GM23338 (cell line): ENCODE data around the gene DGCR8. TPM values are rescaled to one million over a fixed set of nuclear protein-coding genes. Genes with fewer than 3 reads are reported as not detected.

ENCODE experiments used
- ATAC-seq: fragments of 200-7000 bp; cut with Tn5 transposase; 3 replicates; pipeline ENCODE4 v1.9.1; 2020
- DNase-seq: peaks from one replicate; pipeline ENCODE4 v3.0.0-alpha.2; 2015; ENCODE audit warnings: low spot score
- H2AFZ ChIP-seq: fragments of 200-600 bp; sonication (generic); 2 replicates; pipeline ENCODE4 v1.8.0; 2016; ENCODE audit warnings: antibody characterized with exemption, mild to moderate bottlenecking, moderate library complexity
- H3F3A ChIP-seq: fragments of 200-600 bp; sonication (generic); replicated peaks from 2 replicates; pipeline ENCODE4 v1.8.0; 2017; ENCODE audit warnings: antibody characterized with exemption, mixed run types, low read depth
- H3K27ac ChIP-seq: fragments of 200-600 bp; sonication (generic); 2 replicates; pipeline ENCODE4 v1.6.1; 2016; ENCODE audit warnings: low read depth
- H3K27me3 ChIP-seq: fragments of 200-600 bp; sonication (generic); 2 replicates; pipeline ENCODE4 v1.8.0; 2016; ENCODE audit warnings: mild to moderate bottlenecking, mixed run types, moderate library complexity; ENCODE audit not compliant: insufficient read depth
- H3K36me3 ChIP-seq: fragments of 200-600 bp; sonication (generic); 2 replicates; pipeline ENCODE4 v1.8.0; 2016; ENCODE audit warnings: mild to moderate bottlenecking; ENCODE audit not compliant: insufficient read depth
- H3K4me1 ChIP-seq: fragments of 200-600 bp; sonication (generic); 2 replicates; pipeline ENCODE4 v1.8.0; 2016; ENCODE audit warnings: mild to moderate bottlenecking, moderate library complexity; ENCODE audit not compliant: insufficient read depth
- H3K4me2 ChIP-seq: fragments of 200-600 bp; sonication (generic); 2 replicates; pipeline ENCODE4 v1.7.1; 2017; ENCODE audit warnings: mixed run types
- H3K4me3 ChIP-seq: fragments of 200-600 bp; sonication (generic); 2 replicates; pipeline ENCODE4 v1.6.1; 2016; ENCODE audit warnings: mixed run types
- H3K79me2 ChIP-seq: fragments of 200-600 bp; sonication (generic); replicated peaks from 2 replicates; pipeline ENCODE4 v1.8.0; 2017; ENCODE audit warnings: mild to moderate bottlenecking; ENCODE audit not compliant: insufficient read depth
- H3K9me2 ChIP-seq: fragments of 200-600 bp; sonication (generic); 2 replicates; pipeline ENCODE4 v1.8.0; 2017; ENCODE audit not compliant: insufficient read depth
- H4K20me1 ChIP-seq: fragments of 200-600 bp; sonication (generic); replicated peaks from 2 replicates; pipeline ENCODE4 v1.8.0; 2017; ENCODE audit warnings: mild to moderate bottlenecking; ENCODE audit not compliant: insufficient read depth
- H3K27ac Mint-ChIP-seq: 2 replicates; pipeline ENCODE4 v1.8.0; 2020; ENCODE audit warnings: inconsistent platforms, mild to moderate bottlenecking, moderate library complexity, mixed read lengths
- H3K27me3 Mint-ChIP-seq: 3 replicates; pipeline ENCODE4 v1.8.0; 2022; ENCODE audit warnings: low read depth, mild to moderate bottlenecking, moderate library complexity, mixed read lengths, inconsistent platforms; ENCODE audit not compliant: insufficient read depth, poor library complexity
- H3K36me3 Mint-ChIP-seq: 3 replicates; pipeline ENCODE4 v1.8.0; 2021; ENCODE audit warnings: low read depth, mild to moderate bottlenecking, inconsistent platforms, moderate library complexity, mixed read lengths
- H3K4me1 Mint-ChIP-seq: 3 replicates; pipeline ENCODE4 v1.8.0; 2020; ENCODE audit warnings: mild to moderate bottlenecking, inconsistent platforms, mixed read lengths
- H3K4me3 Mint-ChIP-seq: 3 replicates; pipeline ENCODE4 v1.8.0; 2021; ENCODE audit warnings: moderate library complexity, mild to moderate bottlenecking, inconsistent platforms, mixed read lengths
- H3K9me3 Mint-ChIP-seq: 3 replicates; pipeline ENCODE4 v1.8.0; 2020; ENCODE audit warnings: moderate library complexity, mild to moderate bottlenecking, inconsistent platforms, mixed read lengths
- CREB1 ChIP-seq: fragments of 250-450 bp; sonication (Bioruptor Pico); IDR thresholded peaks from 2 replicates; pipeline ENCODE4 v1.5.0; 2020; ENCODE audit warnings: low read depth, mild to moderate bottlenecking, moderate library complexity
- EZH2 ChIP-seq: fragments of 200-600 bp; sonication (generic); IDR thresholded peaks from one replicate; pipeline ENCODE4 v1.8.0; 2017; ENCODE audit warnings: antibody characterized with exemption, mild to moderate bottlenecking, low read depth; ENCODE audit not compliant: unreplicated experiment
- EZH2phosphoT487 ChIP-seq: fragments of 200-600 bp; sonication (generic); IDR thresholded peaks from one replicate; pipeline ENCODE4 v1.8.1; 2018; ENCODE audit warnings: antibody characterized with exemption; ENCODE audit not compliant: unreplicated experiment
- JUNB ChIP-seq: IDR thresholded peaks from one replicate; pipeline ENCODE4 v1.6.1; 2016; ENCODE audit warnings: antibody characterized with exemption; ENCODE audit not compliant: unreplicated experiment
- NANOG ChIP-seq: IDR thresholded peaks from 2 replicates; pipeline ENCODE4 v1.6.1; 2016; ENCODE audit warnings: antibody characterized with exemption, borderline replicate concordance
- POLR2AphosphoS5 ChIP-seq: IDR thresholded peaks from 2 replicates; pipeline ENCODE4 v1.6.1; 2016; ENCODE audit warnings: antibody characterized with exemption, low read depth
- STAT1 ChIP-seq: IDR thresholded peaks from one replicate; pipeline ENCODE4 v1.6.1; 2016; ENCODE audit warnings: antibody characterized with exemption; ENCODE audit not compliant: unreplicated experiment
- ZNF114 ChIP-seq: fragments of 250-450 bp; sonication (Bioruptor Pico); IDR thresholded peaks from 2 replicates; pipeline ENCODE4 v1.5.0; 2020; ENCODE audit warnings: mild to moderate bottlenecking, moderate library complexity
- ZNF331 ChIP-seq: fragments of 250-450 bp; sonication (Bioruptor Pico); IDR thresholded peaks from 2 replicates; pipeline ENCODE4 v1.5.0; 2020; ENCODE audit warnings: low read depth, mild to moderate bottlenecking, moderate library complexity
- polyA plus RNA-seq: library from polyadenylated mRNA; unstranded; fragments of >200 nt; fragmentation: Nextera tagmentation; extraction: Ambion mirVana; gene quantifications from 2 replicates; pipeline ENCODE4 v1.2.1, GENCODE V29; 2016
- total RNA-seq: library from RNA; depleted of rRNA; stranded (reverse); fragments of >200 nt; shearing (Covaris generic); gene quantifications from 2 replicates; pipeline ENCODE4 v1.2.3, GENCODE V29; 2014
- TF ChIP-seq, protein P1 (sequence below): fragments of 250-450 bp; sonication (Bioruptor Pico); IDR thresholded peaks from 2 replicates; pipeline ENCODE4 v1.5.0; 2020; ENCODE audit warnings: mild to moderate bottlenecking, moderate library complexity
- TF ChIP-seq, protein P2 (sequence below): IDR thresholded peaks from one replicate; pipeline ENCODE4 v1.6.1; 2018; ENCODE audit warnings: antibody characterized with exemption; ENCODE audit not compliant: unreplicated experiment
- TF ChIP-seq, protein P3 (sequence below): IDR thresholded peaks from 2 replicates; pipeline ENCODE4 v1.6.1; 2016; ENCODE audit warnings: antibody characterized with exemption

Gene DGCR8
- total and polyA plus RNA-seq, 2 experiments from 2014 or later: 12.2 to 48.9 TPM

DNA sequence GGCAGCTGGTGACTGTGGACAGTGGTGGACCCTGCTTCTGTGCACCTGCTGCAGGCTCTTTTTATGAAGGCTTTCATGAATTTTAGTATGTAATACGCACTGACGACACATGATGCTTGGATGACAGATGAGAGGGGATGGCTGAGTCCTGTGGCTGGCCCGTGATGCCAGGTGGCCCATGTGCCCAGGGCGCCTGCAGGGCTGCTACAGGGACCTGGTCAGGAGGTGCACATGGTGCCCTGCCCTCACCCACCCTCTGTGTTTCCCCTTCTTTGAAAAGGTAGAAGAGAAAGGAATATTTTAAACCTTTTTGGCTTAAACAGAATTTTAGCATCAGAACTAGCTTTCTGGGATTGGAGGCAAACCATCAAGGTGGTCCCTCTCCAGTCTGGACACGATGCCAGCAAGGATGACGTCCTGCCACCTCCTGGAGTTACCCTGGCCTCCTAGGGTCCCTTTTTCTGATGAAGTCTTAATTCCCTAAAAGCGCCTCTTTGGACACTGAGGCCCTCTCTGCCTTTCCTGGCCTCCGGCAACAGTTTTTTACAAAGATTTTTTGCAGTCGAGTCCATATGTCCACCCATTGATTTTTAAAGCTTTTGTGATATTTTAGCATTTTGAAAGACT lies 30.4 kb downstream of the DGCR8 start:
- ATAC-seq (no peak), DNase-seq (no peak)
- H3K9me2 ChIP-seq: no peaks in the 10 kb centered on the region
- H2AFZ ChIP-seq: no peak overlapping the region
- TF ChIP-seq ZNF114 (CRISPR knock-in tag) (no peak), CREB1 (CRISPR knock-in tag) (no peak), JUNB (no peak), NANOG (no peak), POLR2AphosphoS5 (no peak), EZH2phosphoT487 (no peak), EZH2 (no peak), STAT1 (no peak), ZNF331 (CRISPR knock-in tag) (no peak)
- TF ChIP-seq, protein P1, sequence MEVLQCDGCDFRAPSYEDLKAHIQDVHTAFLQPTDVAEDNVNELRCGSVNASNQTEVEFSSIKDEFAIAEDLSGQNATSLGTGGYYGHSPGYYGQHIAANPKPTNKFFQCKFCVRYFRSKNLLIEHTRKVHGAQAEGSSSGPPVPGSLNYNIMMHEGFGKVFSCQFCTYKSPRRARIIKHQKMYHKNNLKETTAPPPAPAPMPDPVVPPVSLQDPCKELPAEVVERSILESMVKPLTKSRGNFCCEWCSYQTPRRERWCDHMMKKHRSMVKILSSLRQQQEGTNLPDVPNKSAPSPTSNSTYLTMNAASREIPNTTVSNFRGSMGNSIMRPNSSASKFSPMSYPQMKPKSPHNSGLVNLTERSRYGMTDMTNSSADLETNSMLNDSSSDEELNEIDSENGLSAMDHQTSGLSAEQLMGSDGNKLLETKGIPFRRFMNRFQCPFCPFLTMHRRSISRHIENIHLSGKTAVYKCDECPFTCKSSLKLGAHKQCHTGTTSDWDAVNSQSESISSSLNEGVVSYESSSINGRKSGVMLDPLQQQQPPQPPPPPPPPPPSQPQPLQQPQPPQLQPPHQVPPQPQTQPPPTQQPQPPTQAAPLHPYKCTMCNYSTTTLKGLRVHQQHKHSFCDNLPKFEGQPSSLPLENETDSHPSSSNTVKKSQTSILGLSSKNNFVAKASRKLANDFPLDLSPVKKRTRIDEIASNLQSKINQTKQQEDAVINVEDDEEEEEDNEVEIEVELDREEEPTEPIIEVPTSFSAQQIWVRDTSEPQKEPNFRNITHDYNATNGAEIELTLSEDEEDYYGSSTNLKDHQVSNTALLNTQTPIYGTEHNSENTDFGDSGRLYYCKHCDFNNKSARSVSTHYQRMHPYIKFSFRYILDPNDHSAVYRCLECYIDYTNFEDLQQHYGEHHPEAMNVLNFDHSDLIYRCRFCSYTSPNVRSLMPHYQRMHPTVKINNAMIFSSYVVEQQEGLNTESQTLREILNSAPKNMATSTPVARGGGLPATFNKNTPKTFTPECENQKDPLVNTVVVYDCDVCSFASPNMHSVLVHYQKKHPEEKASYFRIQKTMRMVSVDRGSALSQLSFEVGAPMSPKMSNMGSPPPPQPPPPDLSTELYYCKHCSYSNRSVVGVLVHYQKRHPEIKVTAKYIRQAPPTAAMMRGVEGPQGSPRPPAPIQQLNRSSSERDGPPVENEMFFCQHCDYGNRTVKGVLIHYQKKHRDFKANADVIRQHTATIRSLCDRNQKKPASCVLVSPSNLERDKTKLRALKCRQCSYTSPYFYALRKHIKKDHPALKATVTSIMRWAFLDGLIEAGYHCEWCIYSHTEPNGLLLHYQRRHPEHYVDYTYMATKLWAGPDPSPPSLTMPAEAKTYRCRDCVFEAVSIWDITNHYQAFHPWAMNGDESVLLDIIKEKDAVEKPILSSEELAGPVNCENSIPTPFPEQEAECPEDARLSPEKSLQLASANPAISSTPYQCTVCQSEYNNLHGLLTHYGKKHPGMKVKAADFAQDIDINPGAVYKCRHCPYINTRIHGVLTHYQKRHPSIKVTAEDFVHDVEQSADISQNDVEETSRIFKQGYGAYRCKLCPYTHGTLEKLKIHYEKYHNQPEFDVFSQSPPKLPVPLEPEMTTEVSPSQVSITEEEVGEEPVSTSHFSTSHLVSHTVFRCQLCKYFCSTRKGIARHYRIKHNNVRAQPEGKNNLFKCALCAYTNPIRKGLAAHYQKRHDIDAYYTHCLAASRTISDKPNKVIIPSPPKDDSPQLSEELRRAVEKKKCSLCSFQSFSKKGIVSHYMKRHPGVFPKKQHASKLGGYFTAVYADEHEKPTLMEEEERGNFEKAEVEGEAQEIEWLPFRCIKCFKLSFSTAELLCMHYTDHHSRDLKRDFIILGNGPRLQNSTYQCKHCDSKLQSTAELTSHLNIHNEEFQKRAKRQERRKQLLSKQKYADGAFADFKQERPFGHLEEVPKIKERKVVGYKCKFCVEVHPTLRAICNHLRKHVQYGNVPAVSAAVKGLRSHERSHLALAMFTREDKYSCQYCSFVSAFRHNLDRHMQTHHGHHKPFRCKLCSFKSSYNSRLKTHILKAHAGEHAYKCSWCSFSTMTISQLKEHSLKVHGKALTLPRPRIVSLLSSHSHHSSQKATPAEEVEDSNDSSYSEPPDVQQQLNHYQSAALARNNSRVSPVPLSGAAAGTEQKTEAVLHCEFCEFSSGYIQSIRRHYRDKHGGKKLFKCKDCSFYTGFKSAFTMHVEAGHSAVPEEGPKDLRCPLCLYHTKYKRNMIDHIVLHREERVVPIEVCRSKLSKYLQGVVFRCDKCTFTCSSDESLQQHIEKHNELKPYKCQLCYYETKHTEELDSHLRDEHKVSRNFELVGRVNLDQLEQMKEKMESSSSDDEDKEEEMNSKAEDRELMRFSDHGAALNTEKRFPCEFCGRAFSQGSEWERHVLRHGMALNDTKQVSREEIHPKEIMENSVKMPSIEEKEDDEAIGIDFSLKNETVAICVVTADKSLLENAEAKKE (CRISPR knock-in tag): no peak
- TF ChIP-seq, protein P2, sequence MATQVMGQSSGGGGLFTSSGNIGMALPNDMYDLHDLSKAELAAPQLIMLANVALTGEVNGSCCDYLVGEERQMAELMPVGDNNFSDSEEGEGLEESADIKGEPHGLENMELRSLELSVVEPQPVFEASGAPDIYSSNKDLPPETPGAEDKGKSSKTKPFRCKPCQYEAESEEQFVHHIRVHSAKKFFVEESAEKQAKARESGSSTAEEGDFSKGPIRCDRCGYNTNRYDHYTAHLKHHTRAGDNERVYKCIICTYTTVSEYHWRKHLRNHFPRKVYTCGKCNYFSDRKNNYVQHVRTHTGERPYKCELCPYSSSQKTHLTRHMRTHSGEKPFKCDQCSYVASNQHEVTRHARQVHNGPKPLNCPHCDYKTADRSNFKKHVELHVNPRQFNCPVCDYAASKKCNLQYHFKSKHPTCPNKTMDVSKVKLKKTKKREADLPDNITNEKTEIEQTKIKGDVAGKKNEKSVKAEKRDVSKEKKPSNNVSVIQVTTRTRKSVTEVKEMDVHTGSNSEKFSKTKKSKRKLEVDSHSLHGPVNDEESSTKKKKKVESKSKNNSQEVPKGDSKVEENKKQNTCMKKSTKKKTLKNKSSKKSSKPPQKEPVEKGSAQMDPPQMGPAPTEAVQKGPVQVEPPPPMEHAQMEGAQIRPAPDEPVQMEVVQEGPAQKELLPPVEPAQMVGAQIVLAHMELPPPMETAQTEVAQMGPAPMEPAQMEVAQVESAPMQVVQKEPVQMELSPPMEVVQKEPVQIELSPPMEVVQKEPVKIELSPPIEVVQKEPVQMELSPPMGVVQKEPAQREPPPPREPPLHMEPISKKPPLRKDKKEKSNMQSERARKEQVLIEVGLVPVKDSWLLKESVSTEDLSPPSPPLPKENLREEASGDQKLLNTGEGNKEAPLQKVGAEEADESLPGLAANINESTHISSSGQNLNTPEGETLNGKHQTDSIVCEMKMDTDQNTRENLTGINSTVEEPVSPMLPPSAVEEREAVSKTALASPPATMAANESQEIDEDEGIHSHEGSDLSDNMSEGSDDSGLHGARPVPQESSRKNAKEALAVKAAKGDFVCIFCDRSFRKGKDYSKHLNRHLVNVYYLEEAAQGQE: no peak
- TF ChIP-seq, protein P3, sequence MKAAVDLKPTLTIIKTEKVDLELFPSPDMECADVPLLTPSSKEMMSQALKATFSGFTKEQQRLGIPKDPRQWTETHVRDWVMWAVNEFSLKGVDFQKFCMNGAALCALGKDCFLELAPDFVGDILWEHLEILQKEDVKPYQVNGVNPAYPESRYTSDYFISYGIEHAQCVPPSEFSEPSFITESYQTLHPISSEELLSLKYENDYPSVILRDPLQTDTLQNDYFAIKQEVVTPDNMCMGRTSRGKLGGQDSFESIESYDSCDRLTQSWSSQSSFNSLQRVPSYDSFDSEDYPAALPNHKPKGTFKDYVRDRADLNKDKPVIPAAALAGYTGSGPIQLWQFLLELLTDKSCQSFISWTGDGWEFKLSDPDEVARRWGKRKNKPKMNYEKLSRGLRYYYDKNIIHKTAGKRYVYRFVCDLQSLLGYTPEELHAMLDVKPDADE: no peak
- no peak overlapping the region; the same call in 2 of the 3 replicates for H3K4me3 Mint-ChIP-seq
- peaks cover 16% of the 10 kb centered on the region for H3K36me3 ChIP-seq
- no peak overlapping the region for H3K27ac Mint-ChIP-seq
- H3K27ac ChIP-seq: peak overlapping the region; percentile 83
- H3K27me3 Mint-ChIP-seq: peaks cover 46% of the 10 kb centered on the region
- H3K79me2 ChIP-seq: peaks cover 2% of the 10 kb centered on the region; the same call in 1 of the 2 replicates
- peaks cover 21% of the 10 kb centered on the region for H4K20me1 ChIP-seq
- H3K36me3 Mint-ChIP-seq: peaks cover 72% of the 10 kb centered on the region
- no peaks in the 10 kb centered on the region for H3K9me3 Mint-ChIP-seq
- no peaks in the 10 kb centered on the region for H3K27me3 ChIP-seq
- no peaks in the 10 kb centered on the region for H3K4me1 ChIP-seq
- H3K4me3 ChIP-seq: no peak overlapping the region
- H3F3A ChIP-seq: peaks cover 28% of the 10 kb centered on the region
- H3K4me2 ChIP-seq: no peak overlapping the region
- H3K4me1 Mint-ChIP-seq: peaks cover 3% of the 10 kb centered on the region
